GM12878 (cell line): Measurements from ENCODE around the gene WNK1. TPM values are rescaled to one million over a fixed set of nuclear protein-coding genes. Genes with fewer than 3 reads are reported as not detected.

ENCODE experiments used
- ATAC-seq: fragments of 200-7000 bp; cut with Tn5 transposase; 3 replicates; pipeline ENCODE4 v1.9.1; 2020; ENCODE audit warnings: mild to moderate bottlenecking, moderate library complexity
- BruUV-seq: library from RNA; stranded (reverse); fragments of 400-500 nt; replicated peaks from 2 replicates; lab custom pipeline; 2021; lab: Mats Ljungman, UMichigan
- CTCF ChIA-PET: fragments of 300-600 bp; sonication (Branson Sonifier 250); formaldehyde crosslinking; extraction: SDS; loops from one replicate; lab custom pipeline; 2021; ENCODE audit warnings: inconsistent platforms; lab: Yijun Ruan, JAX
- POLR2A ChIA-PET: fragments of 350-600 bp; formaldehyde crosslinking; extraction: SDS; loops from one replicate; lab custom pipeline; 2021; ENCODE audit warnings: inconsistent platforms; lab: Charles Lee
- RAD21 ChIA-PET: fragments of 300-600 bp; sonication (Branson Sonifier 250); formaldehyde crosslinking; loops from one replicate; lab custom pipeline; 2023; ENCODE audit warnings: antibody characterized with exemption; ENCODE audit not compliant: unreplicated experiment; lab: Charles Lee
- SMC1A ChIA-PET: fragments of 300-600 bp; sonication (Branson Sonifier 250); formaldehyde crosslinking; loops from one replicate; lab custom pipeline; 2023; ENCODE audit not compliant: unreplicated experiment, uncharacterized antibody; lab: Charles Lee
- DNase-seq: peaks from one replicate; pipeline ENCODE4 v3.0.0-alpha.2; 2011; ENCODE audit warnings: low read depth, low spot score
- FAIRE-seq: peaks from 3 replicates; lab custom pipeline; 2011; peaks lifted over from hg19 to GRCh38; lab: Jason Lieb, UNC
- H2AFZ ChIP-seq: 2 replicates; pipeline ENCODE4 v1.6.0; 2011; ENCODE audit warnings: low read depth, low read length, control low read depth; ENCODE audit not compliant: control insufficient read depth
- H3K27ac ChIP-seq: 2 replicates; pipeline ENCODE4 v1.5.1; 2011; ENCODE audit warnings: control low read depth; ENCODE audit not compliant: control insufficient read depth, insufficient read depth
- H3K27me3 ChIP-seq, 2 experiments: replicated peaks in 1 of 2; 2 replicates each; pipeline versions ENCODE4 v1.6.0 to v1.6.1; 2011; ENCODE audit warnings: low read length in 1 of 2; ENCODE audit not compliant: control insufficient read depth in 2 of 2, insufficient read depth in 2 of 2
- H3K36me3 ChIP-seq, 2 experiments: 2 replicates each; pipeline ENCODE4 v1.5.1; 2011; ENCODE audit warnings: low read length in 1 of 2; ENCODE audit not compliant: control insufficient read depth in 2 of 2, insufficient read depth in 2 of 2
- H3K4me1 ChIP-seq: 2 replicates; pipeline ENCODE4 v1.6.1; 2011; ENCODE audit warnings: mild to moderate bottlenecking, low read length, moderate library complexity, mixed read lengths; ENCODE audit not compliant: control insufficient read depth, insufficient read depth
- H3K4me2 ChIP-seq: 2 replicates; pipeline ENCODE4 v1.6.0; 2011; ENCODE audit warnings: control low read depth; ENCODE audit not compliant: control insufficient read depth, insufficient read depth
- H3K4me3 ChIP-seq: fragments of 200-600 bp; sonication (generic); 2 replicates; pipeline ENCODE4 v1.5.1; 2016
- H3K79me2 ChIP-seq: 2 replicates; pipeline ENCODE4 v1.6.0; 2011; ENCODE audit warnings: low read length; ENCODE audit not compliant: control insufficient read depth, insufficient read depth
- H3K9ac ChIP-seq: 2 replicates; pipeline ENCODE4 v1.8.0; 2011; ENCODE audit warnings: low read length, control low read depth, mixed read lengths; ENCODE audit not compliant: control insufficient read depth, insufficient read depth
- H3K9me3 ChIP-seq: replicated peaks from 3 replicates; pipeline ENCODE4 v1.5.1; 2011; ENCODE audit warnings: mild to moderate bottlenecking, low read length; ENCODE audit not compliant: control insufficient read depth, insufficient read depth
- H4K20me1 ChIP-seq: 2 replicates; pipeline ENCODE4 v1.6.0; 2011; ENCODE audit not compliant: control insufficient read depth, insufficient read depth
- CHD2 ChIP-seq: IDR thresholded peaks from 2 replicates; pipeline ENCODE4 v1.6.1; 2011; ENCODE audit warnings: low read depth, low read length, improper control_type of control experiment, borderline replicate concordance
- FOXK2 ChIP-seq: fragments of 450-650 bp; IDR thresholded peaks from 2 replicates; pipeline ENCODE4 v1.6.1; 2017; ENCODE audit warnings: mild to moderate bottlenecking, moderate library complexity
- JUNB ChIP-seq: IDR thresholded peaks from 2 replicates; pipeline ENCODE4 v1.6.1; 2016; ENCODE audit warnings: antibody characterized with exemption, mild to moderate bottlenecking
- KAT2A ChIP-seq: conservative IDR thresholded peaks from 2 replicates; pipeline ENCODE4 v1.6.1; 2011; ENCODE audit warnings: low read depth, low read length; ENCODE audit not compliant: control insufficient read depth
- MEF2A ChIP-seq: IDR thresholded peaks from 2 replicates; pipeline ENCODE4 v1.6.1; 2011; ENCODE audit warnings: low read depth, mild to moderate bottlenecking, low read length, moderate library complexity; ENCODE audit not compliant: insufficient read depth
- MLLT1 ChIP-seq: fragments of 450-650 bp; IDR thresholded peaks from 2 replicates; pipeline ENCODE4 v1.6.1; 2016; ENCODE audit warnings: mild to moderate bottlenecking
- NFIC ChIP-seq: IDR thresholded peaks from 2 replicates; pipeline ENCODE4 v1.6.1; 2012; ENCODE audit warnings: low read depth, mild to moderate bottlenecking, inconsistent platforms, low read length, moderate library complexity
- PKNOX1 ChIP-seq: fragments of 450-650 bp; IDR thresholded peaks from 2 replicates; pipeline ENCODE4 v1.6.1; 2016; ENCODE audit warnings: mild to moderate bottlenecking
- SREBF1 ChIP-seq: IDR thresholded peaks from 2 replicates; pipeline ENCODE4 v1.6.1; 2012; ENCODE audit warnings: mild to moderate bottlenecking, low read length
- TAF1 ChIP-seq: IDR thresholded peaks from 2 replicates; pipeline ENCODE4 v1.6.1; 2011; ENCODE audit warnings: mild to moderate bottlenecking, low read depth, low read length, borderline replicate concordance
- TCF7 ChIP-seq: IDR thresholded peaks from 2 replicates; pipeline ENCODE4 v1.6.1; 2014; ENCODE audit warnings: antibody characterized with exemption, borderline replicate concordance
- USF1 ChIP-seq: IDR thresholded peaks from 2 replicates; pipeline ENCODE4 v1.6.1; 2011; ENCODE audit warnings: borderline replicate concordance, low read depth, mild to moderate bottlenecking, moderate library complexity, mixed read lengths, low read length; ENCODE audit not compliant: insufficient read depth; ENCODE audit errors: extremely low read length
- ZBTB40 ChIP-seq: fragments of 450-650 bp; IDR thresholded peaks from 2 replicates; pipeline ENCODE4 v1.6.1; 2016; ENCODE audit warnings: mild to moderate bottlenecking, moderate library complexity, borderline replicate concordance
- WGBS: methylation state at CpG from one replicate; pipeline ENCODE4 v1.1.6; 2016; ENCODE audit warnings: low lambda C conversion rate; ENCODE audit not compliant: insufficient replicate concordance, insufficient coverage; ENCODE audit errors: missing lambda C conversion rate; 5-methylcytosine and 5-hydroxymethylcytosine counted together
- in situ Hi-C: fragments of 300-500 bp; cut with MboI; formaldehyde crosslinking; loops from 9 replicates; pipeline ENCODE4 v1.14.3; 2018; ENCODE audit warnings: mixed read lengths
- intact Hi-C: fragments of 100-400 bp; cut with micrococcal nuclease; formaldehyde crosslinking; loops from one replicate; pipeline ENCODE4 v1.14.2; 2022; ENCODE audit not compliant: unreplicated experiment
- polyA plus RNA-seq, 11 experiments: library from polyadenylated mRNA; depleted of rRNA in 4 of 11; unstranded in 6 of 11; stranded (reverse) in 5 of 11; fragments of >200 nt; fragmentation: Nextera tagmentation in 4 of 11; fragmentation: Illumina TruSeq in 1 of 11; extraction: Ambion mirVana in 4 of 11; extraction: Trizol in 1 of 11; gene quantifications; 1 replicate in 1 of 11; 2 replicates in 10 of 11; pipeline versions ENCODE4 v1.2.1 to v1.2.3, GENCODE V29; 2011 to 2016; ENCODE audit warnings: inconsistent platforms in 2 of 11, missing spikeins in 2 of 11, low read depth in 1 of 11
- total RNA-seq, 4 experiments: library from RNA; depleted of rRNA in 3 of 4; stranded (reverse); fragments of >200 nt in 3 of 4; fragmentation: Illumina TruSeq in 1 of 4; extraction: Trizol in 1 of 4; gene quantifications; 2 replicates each; pipeline versions ENCODE4 v1.2.1 to v1.2.3, GENCODE V29; 2013 to 2021

WNK1 gene
- total and polyA plus RNA-seq, 10 of the 15 experiments (the other 5 are each of a cell fraction or from before 2014, with no cell fraction given), result 9.6 to 151 (median 86.6) TPM

- H4K20me1 ChIP-seq, result no peaks in the 10 kb centered on the region
- SMC1A ChIA-PET, result interaction anchor here (0.9 to 1.2 kb wide), 3 partner anchors 13 to 54 kb away, joined by 3 to 4 read pairs (median 3); no protein-coding TSS in a partner anchor
- no peaks in the 10 kb centered on the region for H3K27me3 ChIP-seq
- no peak overlapping the region for H3K4me3 ChIP-seq
- H3K36me3 ChIP-seq, result peaks cover 7 to 28% of the 10 kb centered on the region in 2 experiments
- no peaks in the 10 kb centered on the region for H3K4me1 ChIP-seq
- in situ Hi-C loops (no loop called here), intact Hi-C loops (loop anchor here (10.0 kb wide), 1 partner anchor 306 kb away; no protein-coding TSS in a partner anchor)
- no TSS peak for BruUV-seq
- WGBS, result 11% methylated on average over 1 of the region's 1 CpG
- no peak overlapping the region for H3K4me2 ChIP-seq
- POLR2A ChIA-PET, result no interaction called here
- RAD21 ChIA-PET, result no interaction called here
- no peak overlapping the region for H3K27ac ChIP-seq
- FAIRE-seq, result no peak
- CTCF ChIA-PET, result interaction anchor here (1.0 to 1.2 kb wide), 4 partner anchors 17 to 303 kb away, joined by 3 read pairs; no protein-coding TSS in a partner anchor
- no peaks in the 10 kb centered on the region for H3K9me3 ChIP-seq
- peak; percentile 38 for ATAC-seq
- DNase-seq, result no peak
- no peaks in the 10 kb centered on the region for H3K79me2 ChIP-seq
- H3K9ac ChIP-seq, result no peak overlapping the region
- no peak overlapping the region for H2AFZ ChIP-seq
- TF ChIP-seq TCF7 (peak; percentile 89), MLLT1 (no peak), SREBF1 (no peak), MEF2A (peak; percentile 77; the same call in 1 of the 2 replicates), CHD2 (no peak), TAF1 (no peak), KAT2A (no peak), PKNOX1 (no peak), USF1 (no peak), JUNB (peak; percentile 17; the same call in 1 of the 2 replicates), NFIC (0 out of 2 replicates have a peak, but pooled peaks have one; percentile 23), FOXK2 (no peak), ZBTB40 (no peak)
Observed at GRCh38 chr12:870378-870777, 118.0 kb downstream of the WNK1 start.
